Melanocyte of skin (primary cell): ENCODE measurements around the gene LMO7. TPM values are rescaled to one million over a fixed set of nuclear protein-coding genes. Genes with fewer than 3 reads are reported as not detected.

Experiments used
- total RNA-seq, 2 donors: library from RNA; depleted of rRNA; stranded (reverse); fragments of >200 nt; gene quantifications; 2 replicates each; pipeline ENCODE4 v1.2.3, GENCODE V29; 2012

Gene LMO7
- 10 to 100 TPM in 1 of 2 donors, 1 to 10 TPM in 1; 8.3 to 19.0 TPM for total RNA-seq

GRCh38 chr13:75635828-75636435 is at the start of gene LMO7:
Gene LMO7, plus strand, starts transcription at chr13:75636330. Its CDS starts 328 bp downstream, at chr13:75636658.

Other genes with a start within 250 kb of the LMO7 start
- gene TBC1D4, start 154.2 kb upstream of the LMO7 start, total RNA-seq: 10 to 100 TPM in 1 of 2 donors, 1 to 10 TPM in 1; 5.2 to 13.0 TPM
- 10 to 100 TPM in 1 of 2 donors, 1 to 10 TPM in 1; 8.6 to 14.3 TPM for gene COMMD6, start 98.5 kb upstream of the LMO7 start, total RNA-seq
- 10 to 100 TPM; 31.3 to 31.6 TPM for gene UCHL3, start 86.5 kb upstream of the LMO7 start, total RNA-seq